Mesendoderm (in vitro differentiated cells): ENCODE results near the gene SCUBE1.

Experiments
- DNase-seq: peaks from one replicate; pipeline ENCODE4 v3.0.0; 2013
- H2AK5ac ChIP-seq: 2 replicates; pipeline ENCODE4 v1.6.1; 2013; ENCODE audit warnings: low read length, inconsistent platforms
- H2BK120ac ChIP-seq: 2 replicates; pipeline ENCODE4 v1.6.1; 2013; ENCODE audit warnings: low read depth, mild to moderate bottlenecking, low read length, moderate library complexity, mixed read lengths
- H2BK15ac ChIP-seq: replicated peaks from 2 replicates; pipeline ENCODE4 v1.6.1; 2013; ENCODE audit warnings: low read depth, mild to moderate bottlenecking, moderate library complexity
- H2BK5ac ChIP-seq: 2 replicates; pipeline ENCODE4 v1.6.1; 2013; ENCODE audit warnings: low read length, inconsistent platforms
- H3K18ac ChIP-seq: 2 replicates; pipeline ENCODE4 v1.6.1; 2013; ENCODE audit warnings: mild to moderate bottlenecking, low read length, mixed read lengths
- H3K23ac ChIP-seq: one replicate; pipeline ENCODE4 v1.6.1; 2013; ENCODE audit warnings: low read length
- H3K27ac ChIP-seq: 2 replicates; pipeline ENCODE4 v1.5.1; 2013; ENCODE audit warnings: low read depth, mild to moderate bottlenecking, inconsistent platforms, low read length, moderate library complexity
- H3K27me3 ChIP-seq: 2 replicates; pipeline ENCODE4 v1.6.1; 2013; ENCODE audit warnings: low read length, control low read depth, mild to moderate bottlenecking, inconsistent platforms; ENCODE audit not compliant: insufficient read depth, poor library complexity
- H3K36me3 ChIP-seq: 2 replicates; pipeline ENCODE4 v1.6.1; 2013; ENCODE audit warnings: low read length, inconsistent platforms; ENCODE audit not compliant: control insufficient read depth, insufficient read depth
- H3K4ac ChIP-seq: one replicate; pipeline ENCODE4 v1.6.1; 2013; ENCODE audit warnings: low read depth, mild to moderate bottlenecking, low read length, moderate library complexity
- H3K4me1 ChIP-seq: 2 replicates; pipeline ENCODE4 v1.6.1; 2013; ENCODE audit warnings: low read depth, low read length, inconsistent platforms; ENCODE audit not compliant: control insufficient read depth
- H3K4me2 ChIP-seq: 2 replicates; pipeline ENCODE4 v1.6.1; 2013; ENCODE audit warnings: low read length
- H3K4me3 ChIP-seq: 2 replicates; pipeline ENCODE4 v1.5.1; 2013; ENCODE audit warnings: mild to moderate bottlenecking, low read length
- H3K56ac ChIP-seq: one replicate; pipeline ENCODE4 v1.6.1; 2013; ENCODE audit warnings: low read length
- H3K79me1 ChIP-seq: 2 replicates; pipeline ENCODE4 v1.6.1; 2013; ENCODE audit warnings: low read length, inconsistent platforms
- H3K79me2 ChIP-seq: 2 replicates; pipeline ENCODE4 v1.6.1; 2013; ENCODE audit warnings: mild to moderate bottlenecking, low read length; ENCODE audit not compliant: control insufficient read depth, insufficient read depth
- H3K9ac ChIP-seq: 2 replicates; pipeline ENCODE4 v1.6.1; 2013; ENCODE audit warnings: low read length, inconsistent platforms
- H4K5ac ChIP-seq: one replicate; pipeline ENCODE4 v1.6.1; 2013; ENCODE audit warnings: low read length
- H4K8ac ChIP-seq: one replicate; pipeline ENCODE4 v1.6.1; 2013; ENCODE audit warnings: low read depth, mild to moderate bottlenecking, control low read depth, low read length, moderate library complexity
- WGBS: extraction: QIAGEN DNeasy Blood & Tissue Kit; methylation state at CpG from one replicate; pipeline ENCODE4 v1.1.7; 2013; ENCODE audit warnings: low lambda C conversion rate, missing lambda C conversion rate; ENCODE audit not compliant: insufficient coverage; ENCODE audit errors: extremely low coverage; 5-methylcytosine and 5-hydroxymethylcytosine counted together

SCUBE1 gene

DNA sequence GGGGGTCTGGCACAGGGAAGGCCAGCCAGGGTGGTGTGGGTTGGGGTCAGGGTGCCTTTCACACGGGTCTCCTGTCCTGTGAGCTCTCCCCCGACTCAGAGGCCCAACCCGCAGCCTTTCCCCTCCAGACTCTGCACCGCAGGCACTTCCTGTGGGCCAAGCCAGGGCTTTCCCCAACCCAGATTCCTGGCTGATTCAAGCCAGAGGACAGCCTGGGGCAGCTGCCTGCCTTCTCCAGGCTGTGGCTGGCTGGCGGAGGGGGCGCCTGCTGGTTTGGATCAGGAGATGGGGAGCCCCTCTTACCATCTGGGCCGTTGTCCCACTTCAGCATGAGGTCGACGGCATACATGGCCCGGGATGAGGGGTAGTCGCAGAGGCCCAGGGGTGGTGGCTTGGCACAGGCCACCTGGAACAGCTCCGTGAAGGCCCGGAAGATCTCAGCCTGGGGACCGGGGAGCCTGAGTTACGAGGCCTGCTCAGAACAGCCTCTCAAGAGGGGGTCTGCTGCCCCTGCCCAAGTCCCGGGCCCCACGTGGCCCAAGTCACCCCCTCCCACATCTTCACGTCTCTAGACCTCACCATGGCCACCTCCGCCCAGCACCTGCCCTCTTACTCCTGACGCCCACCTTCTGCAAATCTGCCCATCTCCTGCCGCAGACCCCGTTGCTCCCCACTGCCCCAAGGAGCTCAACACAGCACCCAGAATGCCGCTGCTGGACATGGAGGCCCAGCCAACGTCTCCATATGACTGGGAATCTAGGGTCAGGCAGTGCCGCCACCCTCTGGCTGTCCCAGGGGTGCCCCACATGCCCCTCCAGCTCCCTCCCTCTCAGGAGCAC lies 174.5 kb downstream of the SCUBE1 start:
- no peak overlapping the region for H3K23ac ChIP-seq
- no CpG with 5 or more reads among the region's 25 CpGs for WGBS
- no peak overlapping the region for H3K4me2 ChIP-seq

GRCh38 chr22:43167001-43167589 lies 176.1 kb downstream of the SCUBE1 start:
- H3K79me1 ChIP-seq = no peaks in the 10 kb centered on the region
- no peaks in the 10 kb centered on the region for H3K27me3 ChIP-seq
- no peak for DNase-seq
- no peak overlapping the region for H3K27ac ChIP-seq
- no peak overlapping the region for H4K8ac ChIP-seq
- H2AK5ac ChIP-seq = no peak overlapping the region
- no peak overlapping the region for H2BK120ac ChIP-seq
- no peak overlapping the region for H3K18ac ChIP-seq
- H3K4ac ChIP-seq = no peak overlapping the region
- H3K36me3 ChIP-seq = no peaks in the 10 kb centered on the region
- no peaks in the 10 kb centered on the region for H3K4me1 ChIP-seq
- H2BK5ac ChIP-seq = no peak overlapping the region
- WGBS = no CpG with 5 or more reads among the region's 19 CpGs
- H3K4me3 ChIP-seq = no peak overlapping the region
- H3K56ac ChIP-seq = no peak overlapping the region
- no peaks in the 10 kb centered on the region for H3K79me2 ChIP-seq
- no peak overlapping the region for H3K23ac ChIP-seq
- H2BK15ac ChIP-seq = no peak overlapping the region
- H3K9ac ChIP-seq = no peak overlapping the region
- H3K4me2 ChIP-seq = no peak overlapping the region
- H4K5ac ChIP-seq = no peak overlapping the region

More for the DNA sequence above, 174.5 kb downstream of the SCUBE1 start:
- H3K9ac ChIP-seq = no peak overlapping the region
- no peak overlapping the region for H3K27ac ChIP-seq
- no peak overlapping the region for H2AK5ac ChIP-seq
- H3K4me3 ChIP-seq = no peak overlapping the region
- no peak overlapping the region for H2BK120ac ChIP-seq
- DNase-seq = peak; percentile 54
- no peak overlapping the region for H2BK5ac ChIP-seq
- H3K18ac ChIP-seq = no peak overlapping the region
- H3K4ac ChIP-seq = no peak overlapping the region
- H3K4me1 ChIP-seq = no peaks in the 10 kb centered on the region
- no peak overlapping the region for H3K56ac ChIP-seq
- H4K5ac ChIP-seq = no peak overlapping the region
- peaks cover 2% of the 10 kb centered on the region for H3K36me3 ChIP-seq
- no peaks in the 10 kb centered on the region for H3K27me3 ChIP-seq
- no peaks in the 10 kb centered on the region for H3K79me1 ChIP-seq
- H3K79me2 ChIP-seq = no peaks in the 10 kb centered on the region
- no peak overlapping the region for H4K8ac ChIP-seq
- no peak overlapping the region for H2BK15ac ChIP-seq

- Histone ChIP-seq H2BK5ac (no peak overlapping the region), H3K4me1 (no peaks in the 10 kb centered on the region), H3K4me3 (no peak overlapping the region), H4K8ac (no peak overlapping the region), H2AK5ac (no peak overlapping the region), H3K9ac (no peak overlapping the region), H4K5ac (no peak overlapping the region), H2BK15ac (no peak overlapping the region), H3K23ac (no peak overlapping the region), H3K79me2 (no peaks in the 10 kb centered on the region), H2BK120ac (no peak overlapping the region), H3K4ac (no peak overlapping the region), H3K79me1 (no peaks in the 10 kb centered on the region), H3K36me3 (no peaks in the 10 kb centered on the region), H3K56ac (no peak overlapping the region), H3K4me2 (no peak overlapping the region), H3K27ac (no peak overlapping the region), H3K27me3 (no peaks in the 10 kb centered on the region), H3K18ac (no peak overlapping the region)
- no CpG with 5 or more reads among the region's 23 CpGs for WGBS
- DNase-seq = no peak
Measured at GRCh38 chr22:43166132-43166930, 176.8 kb downstream of the SCUBE1 start.

- Histone ChIP-seq H3K23ac (no peak overlapping the region), H3K36me3 (no peaks in the 10 kb centered on the region), H2BK15ac (no peak overlapping the region), H3K79me2 (no peaks in the 10 kb centered on the region), H3K27me3 (no peaks in the 10 kb centered on the region), H3K27ac (no peak overlapping the region), H3K79me1 (no peaks in the 10 kb centered on the region), H4K8ac (no peak overlapping the region), H2BK5ac (no peak overlapping the region), H3K4ac (no peak overlapping the region), H3K9ac (no peak overlapping the region), H3K18ac (no peak overlapping the region), H2BK120ac (no peak overlapping the region), H3K4me2 (no peak overlapping the region), H2AK5ac (no peak overlapping the region), H4K5ac (no peak overlapping the region), H3K4me1 (no peaks in the 10 kb centered on the region), H3K4me3 (no peak overlapping the region), H3K56ac (no peak overlapping the region)
- no peak for DNase-seq
- WGBS = no CpG with 5 or more reads among the region's 16 CpGs
Measured at GRCh38 chr22:43164636-43165035, 178.5 kb downstream of the SCUBE1 start.

DNA sequence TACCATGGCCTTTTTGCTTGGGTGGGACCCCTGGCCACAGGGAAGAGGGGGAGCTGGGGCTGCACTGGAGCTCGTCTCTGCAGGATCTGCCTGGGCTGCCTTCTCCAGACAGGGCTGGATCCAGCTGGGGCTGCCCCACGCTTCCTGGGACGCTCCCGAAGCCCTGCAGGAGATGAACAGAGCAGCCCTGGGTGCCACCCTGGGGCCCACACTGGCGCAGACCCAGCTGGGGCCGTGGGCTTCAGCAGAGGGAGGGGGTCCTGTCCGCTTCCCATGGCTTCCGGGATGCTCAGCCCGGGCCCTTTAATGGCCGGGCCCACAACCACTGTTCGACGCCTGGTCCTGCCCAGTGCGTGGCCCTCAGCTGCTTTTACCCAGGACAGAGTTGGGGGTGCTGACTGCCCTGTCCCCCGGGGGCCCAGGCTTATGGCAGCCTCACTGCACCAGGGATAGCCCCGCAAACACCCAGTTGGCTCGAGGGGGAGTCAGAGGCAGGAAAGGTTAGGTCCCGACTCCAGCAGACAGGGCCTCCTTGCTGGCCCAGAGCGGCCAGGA lies 179.9 kb downstream of the SCUBE1 start:
- Histone ChIP-seq H2BK15ac (no peak overlapping the region), H3K27ac (no peak overlapping the region), H3K79me1 (no peaks in the 10 kb centered on the region), H4K8ac (no peak overlapping the region), H3K56ac (no peak overlapping the region), H3K4me2 (no peak overlapping the region), H3K4me3 (no peak overlapping the region), H3K18ac (no peak overlapping the region), H4K5ac (no peak overlapping the region), H3K79me2 (no peaks in the 10 kb centered on the region), H2BK5ac (no peak overlapping the region), H3K27me3 (no peaks in the 10 kb centered on the region), H3K36me3 (no peaks in the 10 kb centered on the region), H2BK120ac (no peak overlapping the region), H3K4ac (no peak overlapping the region), H3K9ac (no peak overlapping the region), H3K4me1 (no peaks in the 10 kb centered on the region), H2AK5ac (no peak overlapping the region), H3K23ac (no peak overlapping the region)
- WGBS = no CpG with 5 or more reads among the region's 18 CpGs
- DNase-seq = no peak
